Activated CD8-positive, alpha-beta T cell treated with anti-CD3 and anti-CD28 coated beads for 36 hours (primary cell): ENCODE results near the gene SNAP91. TPM values are rescaled to one million over a fixed set of nuclear protein-coding genes. Genes with fewer than 3 reads are reported as not detected.

Source experiments
- ATAC-seq: fragments of 200-7000 bp; cut with Tn5 transposase; one replicate; pipeline ENCODE4 v1.10.0; 2021; ENCODE audit warnings: mild to moderate bottlenecking, moderate library complexity
- CTCF ChIA-PET: fragments of 350-600 bp; sonication (Branson Sonifier 250); formaldehyde crosslinking; loops from one replicate; lab custom pipeline; 2021; ENCODE audit warnings: antibody characterized with exemption; lab: Charles Lee
- POLR2A ChIA-PET: fragments of 350-600 bp; sonication (Branson Sonifier 250); formaldehyde crosslinking; loops from one replicate; lab custom pipeline; 2021; ENCODE audit warnings: antibody characterized with exemption; lab: Charles Lee
- DNase-seq: peaks from one replicate; pipeline ENCODE4 v3.0.0-alpha.2; 2020
- H3K27ac Mint-ChIP-seq: one replicate; pipeline ENCODE4 v1.8.0; 2021; ENCODE audit warnings: mild to moderate bottlenecking, mixed read lengths
- H3K27me3 Mint-ChIP-seq: one replicate; pipeline ENCODE4 v1.8.0; 2021; ENCODE audit warnings: mixed read lengths
- H3K36me3 Mint-ChIP-seq: one replicate; pipeline ENCODE4 v1.8.0; 2021; ENCODE audit warnings: low read depth, mixed read lengths
- H3K4me1 Mint-ChIP-seq: one replicate; pipeline ENCODE4 v1.8.0; 2021; ENCODE audit warnings: low read depth, mixed read lengths
- H3K4me3 Mint-ChIP-seq: one replicate; pipeline ENCODE4 v1.8.0; 2021; ENCODE audit warnings: mild to moderate bottlenecking, moderate library complexity, mixed read lengths
- H3K9me3 Mint-ChIP-seq: one replicate; pipeline ENCODE4 v1.8.0; 2021; ENCODE audit warnings: mixed read lengths
- CTCF ChIP-seq: fragments of 200-600 bp; IDR thresholded peaks from one replicate; pipeline ENCODE4 v1.8.0; 2022; ENCODE audit warnings: antibody characterized with exemption, mild to moderate bottlenecking
- intact Hi-C: fragments of 100-400 bp; cut with micrococcal nuclease; formaldehyde crosslinking; loops from one replicate; pipeline ENCODE4 v1.10.0; 2022
- total RNA-seq, 2 experiments: library from RNA; stranded (reverse); gene quantifications; one replicate each; pipeline ENCODE4 v1.2.3, GENCODE V29; 2021

SNAP91 gene
- total RNA-seq, 2 experiments from 2014 or later: not detected

DNA sequence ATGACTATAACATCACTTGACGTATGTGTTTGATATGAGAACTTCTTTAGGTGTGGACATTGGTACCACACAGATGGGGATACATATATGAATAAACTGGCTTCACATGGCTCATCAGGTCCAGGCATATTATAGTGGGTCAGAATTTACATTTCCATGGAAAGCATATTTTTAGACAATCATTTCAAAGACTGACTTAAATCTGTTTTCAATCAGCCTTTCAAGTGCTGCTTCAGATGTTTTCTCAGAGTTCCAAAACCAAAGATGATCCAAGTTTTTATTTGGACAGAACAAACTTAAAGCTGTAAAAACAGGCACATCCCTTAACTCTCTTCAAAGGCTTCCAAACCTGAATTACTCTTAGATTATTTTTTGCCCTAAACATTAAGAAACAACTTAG lies 108.4 kb downstream of the SNAP91 start:
- H3K27me3 Mint-ChIP-seq: peaks cover 4% of the 10 kb centered on the region
- no peaks in the 10 kb centered on the region for H3K36me3 Mint-ChIP-seq
- DNase-seq: no peak
- POLR2A ChIA-PET: no interaction called here
- no peak for ATAC-seq
- intact Hi-C loops: no loop called here
- H3K9me3 Mint-ChIP-seq: no peaks in the 10 kb centered on the region
- CTCF ChIA-PET: interaction anchor here (1.4 kb wide), 1 partner anchor 14 kb away, joined by 7 read pairs; no protein-coding TSS in a partner anchor
- no peaks in the 10 kb centered on the region for H3K4me1 Mint-ChIP-seq
- no peak overlapping the region for H3K4me3 Mint-ChIP-seq
- no peak for TF ChIP-seq CTCF
- H3K27ac Mint-ChIP-seq: no peak overlapping the region

GRCh38 chr6:83597511-83597910 lies 111.4 kb downstream of the SNAP91 start:
- no peak overlapping the region for H3K4me3 Mint-ChIP-seq
- no peak overlapping the region for H3K27ac Mint-ChIP-seq
- POLR2A ChIA-PET: no interaction called here
- intact Hi-C loops: no loop called here
- TF ChIP-seq CTCF: no peak
- CTCF ChIA-PET: interaction anchor here (0.7 to 1.6 kb wide), 3 partner anchors 17 to 1726 kb away, joined by 3 read pairs; no protein-coding TSS in a partner anchor
- DNase-seq: no peak
- H3K27me3 Mint-ChIP-seq: peaks cover 6% of the 10 kb centered on the region
- H3K4me1 Mint-ChIP-seq: no peaks in the 10 kb centered on the region
- no peaks in the 10 kb centered on the region for H3K9me3 Mint-ChIP-seq
- no peak for ATAC-seq
- no peaks in the 10 kb centered on the region for H3K36me3 Mint-ChIP-seq

GRCh38 chr6:83597051-83597450 lies 111.8 kb downstream of the SNAP91 start:
- Mint-ChIP-seq H3K4me1 (no peaks in the 10 kb centered on the region), H3K9me3 (no peaks in the 10 kb centered on the region), H3K27ac (no peak overlapping the region), H3K36me3 (no peaks in the 10 kb centered on the region), H3K4me3 (no peak overlapping the region), H3K27me3 (peaks cover 6% of the 10 kb centered on the region)
- TF ChIP-seq CTCF: no peak
- intact Hi-C loops: no loop called here
- ATAC-seq (no peak), DNase-seq (no peak)
- POLR2A ChIA-PET: no interaction called here
- CTCF ChIA-PET: interaction anchor here (0.7 to 1.6 kb wide), 3 partner anchors 18 to 1726 kb away, joined by 3 read pairs; no protein-coding TSS in a partner anchor

- ATAC-seq: no peak
- no peaks in the 10 kb centered on the region for H3K4me1 Mint-ChIP-seq
- ChIA-PET POLR2A (no interaction called here), CTCF (no interaction called here)
- intact Hi-C loops: no loop called here
- no peak overlapping the region for H3K4me3 Mint-ChIP-seq
- no peak for DNase-seq
- H3K27me3 Mint-ChIP-seq: peaks cover 2% of the 10 kb centered on the region
- H3K36me3 Mint-ChIP-seq: no peaks in the 10 kb centered on the region
- H3K9me3 Mint-ChIP-seq: no peaks in the 10 kb centered on the region
- no peak for TF ChIP-seq CTCF
- H3K27ac Mint-ChIP-seq: no peak overlapping the region
These were observed 114.0 kb downstream of the SNAP91 start for GRCh38 chr6:83594941-83595340.

- POLR2A ChIA-PET: no interaction called here
- no peaks in the 10 kb centered on the region for H3K9me3 Mint-ChIP-seq
- H3K4me3 Mint-ChIP-seq: no peak overlapping the region
- DNase-seq (no peak), ATAC-seq (no peak)
- no peak for TF ChIP-seq CTCF
- intact Hi-C loops: no loop called here
- CTCF ChIA-PET: no interaction called here
- peaks cover 2% of the 10 kb centered on the region for H3K27me3 Mint-ChIP-seq
- H3K27ac Mint-ChIP-seq: no peak overlapping the region
- H3K4me1 Mint-ChIP-seq: no peaks in the 10 kb centered on the region
- H3K36me3 Mint-ChIP-seq: no peaks in the 10 kb centered on the region
These were observed 115.5 kb downstream of the SNAP91 start for GRCh38 chr6:83593395-83593785.
